ENCODE data around the gene DSTN. TPM values are rescaled to one million over a fixed set of nuclear protein-coding genes. Genes with fewer than 3 reads are reported as not detected.

Gene DSTN
- total RNA-seq, 1 experiment from 2014 or later = 412 TPM

DNA sequence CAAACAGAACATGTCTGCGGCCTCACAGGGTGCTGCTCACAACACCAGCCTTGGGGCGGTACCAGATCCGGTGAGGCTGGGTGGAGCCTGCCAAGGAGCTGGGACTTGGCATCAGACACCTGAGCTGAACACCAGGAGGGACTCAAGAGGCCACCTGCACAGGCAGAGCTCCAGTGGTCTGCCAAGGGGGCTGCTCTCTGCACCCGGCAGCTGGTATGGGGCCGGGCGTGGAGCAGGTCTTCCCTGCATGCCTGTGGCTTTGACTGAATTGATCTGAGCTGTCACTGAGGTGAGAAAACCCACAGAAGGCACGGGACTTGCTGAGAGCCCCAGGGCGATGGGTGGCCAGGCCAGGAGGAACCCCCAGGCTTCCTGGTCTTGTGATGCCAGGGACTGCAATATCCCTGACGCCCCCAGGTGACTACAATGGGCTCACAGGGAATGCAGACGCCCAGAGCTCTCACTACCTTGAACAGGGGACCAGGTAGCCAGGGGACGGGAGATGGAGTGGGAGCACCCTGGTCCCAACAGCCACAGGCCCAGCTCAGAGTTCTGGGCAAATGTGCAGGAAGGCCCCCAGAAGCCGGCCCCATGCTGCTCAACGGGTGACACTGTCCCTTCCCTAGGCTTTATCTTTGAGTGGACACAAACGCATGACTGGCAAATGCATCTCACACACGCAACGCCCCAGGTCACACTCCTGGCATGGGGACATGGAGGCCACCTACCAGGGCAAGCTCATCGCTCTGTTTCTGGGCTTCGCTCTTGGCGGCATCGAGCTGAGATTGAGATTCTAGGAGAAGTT is 48.2 kb downstream of the DSTN start:
- peaks cover 25% of the 10 kb centered on the region for H3K4me1 ChIP-seq (ENCODE audit: control insufficient read depth, insufficient read depth, low read length)
- intact Hi-C loops (cut with micrococcal nuclease; ENCODE audit: unreplicated experiment) = loop anchor here (1.0 to 2.0 kb wide), 2 partner anchors 81 to 113 kb away; no protein-coding TSS in a partner anchor
- H3K27ac ChIP-seq (ENCODE audit: low read length) = no peak overlapping the region
- H3K36me3 ChIP-seq (ENCODE audit: control insufficient read depth, insufficient read depth, low read length) = no peaks in the 10 kb centered on the region; the same call in 1 of the 2 replicates
- ATAC-seq (no peak), DNase-seq (ENCODE audit: low read depth, low spot score) (no peak)
- ChIA-PET CTCF (interaction anchor here (0.6 to 1.6 kb wide), 4 partner anchors 44 to 818 kb away, joined by 3 to 7 read pairs (median 4); no protein-coding TSS in a partner anchor), POLR2A (no interaction called here)
- TF ChIP-seq, protein P1, sequence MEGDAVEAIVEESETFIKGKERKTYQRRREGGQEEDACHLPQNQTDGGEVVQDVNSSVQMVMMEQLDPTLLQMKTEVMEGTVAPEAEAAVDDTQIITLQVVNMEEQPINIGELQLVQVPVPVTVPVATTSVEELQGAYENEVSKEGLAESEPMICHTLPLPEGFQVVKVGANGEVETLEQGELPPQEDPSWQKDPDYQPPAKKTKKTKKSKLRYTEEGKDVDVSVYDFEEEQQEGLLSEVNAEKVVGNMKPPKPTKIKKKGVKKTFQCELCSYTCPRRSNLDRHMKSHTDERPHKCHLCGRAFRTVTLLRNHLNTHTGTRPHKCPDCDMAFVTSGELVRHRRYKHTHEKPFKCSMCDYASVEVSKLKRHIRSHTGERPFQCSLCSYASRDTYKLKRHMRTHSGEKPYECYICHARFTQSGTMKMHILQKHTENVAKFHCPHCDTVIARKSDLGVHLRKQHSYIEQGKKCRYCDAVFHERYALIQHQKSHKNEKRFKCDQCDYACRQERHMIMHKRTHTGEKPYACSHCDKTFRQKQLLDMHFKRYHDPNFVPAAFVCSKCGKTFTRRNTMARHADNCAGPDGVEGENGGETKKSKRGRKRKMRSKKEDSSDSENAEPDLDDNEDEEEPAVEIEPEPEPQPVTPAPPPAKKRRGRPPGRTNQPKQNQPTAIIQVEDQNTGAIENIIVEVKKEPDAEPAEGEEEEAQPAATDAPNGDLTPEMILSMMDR (IDR thresholded peaks at IDR 0.05) = no peak
- TF ChIP-seq POLR2AphosphoS5 (IDR thresholded peaks at IDR 0.05; ENCODE audit: low read depth, low read length) (no peak), TCF7L2 (IDR thresholded peaks at IDR 0.05; ENCODE audit: low read depth, low read length) (no peak), SIN3A (IDR thresholded peaks at IDR 0.05; ENCODE audit: borderline replicate concordance, insufficient read depth, low read depth, low read length) (no peak)
- TF ChIP-seq, protein P2, sequence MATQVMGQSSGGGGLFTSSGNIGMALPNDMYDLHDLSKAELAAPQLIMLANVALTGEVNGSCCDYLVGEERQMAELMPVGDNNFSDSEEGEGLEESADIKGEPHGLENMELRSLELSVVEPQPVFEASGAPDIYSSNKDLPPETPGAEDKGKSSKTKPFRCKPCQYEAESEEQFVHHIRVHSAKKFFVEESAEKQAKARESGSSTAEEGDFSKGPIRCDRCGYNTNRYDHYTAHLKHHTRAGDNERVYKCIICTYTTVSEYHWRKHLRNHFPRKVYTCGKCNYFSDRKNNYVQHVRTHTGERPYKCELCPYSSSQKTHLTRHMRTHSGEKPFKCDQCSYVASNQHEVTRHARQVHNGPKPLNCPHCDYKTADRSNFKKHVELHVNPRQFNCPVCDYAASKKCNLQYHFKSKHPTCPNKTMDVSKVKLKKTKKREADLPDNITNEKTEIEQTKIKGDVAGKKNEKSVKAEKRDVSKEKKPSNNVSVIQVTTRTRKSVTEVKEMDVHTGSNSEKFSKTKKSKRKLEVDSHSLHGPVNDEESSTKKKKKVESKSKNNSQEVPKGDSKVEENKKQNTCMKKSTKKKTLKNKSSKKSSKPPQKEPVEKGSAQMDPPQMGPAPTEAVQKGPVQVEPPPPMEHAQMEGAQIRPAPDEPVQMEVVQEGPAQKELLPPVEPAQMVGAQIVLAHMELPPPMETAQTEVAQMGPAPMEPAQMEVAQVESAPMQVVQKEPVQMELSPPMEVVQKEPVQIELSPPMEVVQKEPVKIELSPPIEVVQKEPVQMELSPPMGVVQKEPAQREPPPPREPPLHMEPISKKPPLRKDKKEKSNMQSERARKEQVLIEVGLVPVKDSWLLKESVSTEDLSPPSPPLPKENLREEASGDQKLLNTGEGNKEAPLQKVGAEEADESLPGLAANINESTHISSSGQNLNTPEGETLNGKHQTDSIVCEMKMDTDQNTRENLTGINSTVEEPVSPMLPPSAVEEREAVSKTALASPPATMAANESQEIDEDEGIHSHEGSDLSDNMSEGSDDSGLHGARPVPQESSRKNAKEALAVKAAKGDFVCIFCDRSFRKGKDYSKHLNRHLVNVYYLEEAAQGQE (IDR thresholded peaks at IDR 0.05; ENCODE audit: insufficient read depth in 1 of 2, low read depth in 2 of 2, low read length in 1 of 2) = no peak
- in situ Hi-C loops (cut with HindIII; ENCODE audit: low pct_unique_long_range_greater_than_20kb, low sequenced_read_pairs) = no loop called here
- H3K9me3 ChIP-seq (ENCODE audit: control insufficient read depth, insufficient read depth, low read depth, low read length) = no peaks in the 10 kb centered on the region
- BruUV-seq (replicated peaks) = no TSS peak
- H3K27me3 ChIP-seq (ENCODE audit: control insufficient read depth, insufficient read depth, low read length) = no peaks in the 10 kb centered on the region
- H3K4me3 ChIP-seq (ENCODE audit: low read depth in 2 of 2, low read length in 2 of 2) = no peak overlapping the region

DNA sequence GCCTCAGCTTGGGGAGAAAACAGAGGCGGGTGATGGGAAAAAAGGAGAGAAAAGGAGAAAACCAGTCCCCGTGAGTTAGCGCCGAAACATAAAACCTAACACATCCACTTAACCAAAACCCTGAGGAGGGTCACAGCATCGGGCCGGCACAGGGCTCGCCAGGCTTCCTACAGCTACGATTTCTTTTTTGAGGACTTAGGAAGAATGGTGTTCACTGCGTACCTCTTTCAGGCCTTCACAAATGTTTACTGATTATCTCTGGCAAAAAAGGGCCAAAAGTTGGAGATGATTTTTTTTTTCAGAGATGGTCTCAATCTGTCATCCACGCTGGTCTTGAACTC is 48.8 kb downstream of the DSTN start:
- Histone ChIP-seq H3K27me3 (ENCODE audit: control insufficient read depth, insufficient read depth, low read length) (no peaks in the 10 kb centered on the region), H3K36me3 (ENCODE audit: control insufficient read depth, insufficient read depth, low read length) (no peaks in the 10 kb centered on the region; the same call in 1 of the 2 replicates), H3K4me3 (ENCODE audit: low read depth in 2 of 2, low read length in 2 of 2) (no peak overlapping the region), H3K9me3 (ENCODE audit: control insufficient read depth, insufficient read depth, low read depth, low read length) (no peaks in the 10 kb centered on the region), H3K27ac (ENCODE audit: low read length) (no peak overlapping the region), H3K4me1 (ENCODE audit: control insufficient read depth, insufficient read depth, low read length) (peaks cover 19% of the 10 kb centered on the region)
- TF ChIP-seq, protein P2 (IDR thresholded peaks at IDR 0.05; ENCODE audit: insufficient read depth in 1 of 2, low read depth in 2 of 2, low read length in 1 of 2) = no peak
- TF ChIP-seq POLR2AphosphoS5 (IDR thresholded peaks at IDR 0.05; ENCODE audit: low read depth, low read length) (no peak), SIN3A (IDR thresholded peaks at IDR 0.05; ENCODE audit: borderline replicate concordance, insufficient read depth, low read depth, low read length) (no peak), TCF7L2 (IDR thresholded peaks at IDR 0.05; ENCODE audit: low read depth, low read length) (no peak)
- TF ChIP-seq, protein P1 (IDR thresholded peaks at IDR 0.05) = no peak
- ChIA-PET CTCF (interaction anchor here (0.7 to 1.6 kb wide), 2 partner anchors 45 to 92 kb away, joined by 3 to 4 read pairs; no protein-coding TSS in a partner anchor), POLR2A (no interaction called here)
- intact Hi-C loops (cut with micrococcal nuclease; ENCODE audit: unreplicated experiment) (no loop called here), in situ Hi-C loops (cut with HindIII; ENCODE audit: low pct_unique_long_range_greater_than_20kb, low sequenced_read_pairs) (no loop called here)
- no TSS peak for BruUV-seq (replicated peaks)
- no peak for DNase-seq (ENCODE audit: low read depth, low spot score)
- no peak for ATAC-seq

Measured in Panc1 (cell line).